T1000 (cell line): ENCODE results near the gene GARNL3.
A peak's percentile ranks its signal among the peaks of the same experiment; 100 is the strongest.

ENCODE experiments used
- DNase-seq: peaks from one replicate; lab custom pipeline; 2025; ENCODE audit warnings: mixed read lengths; lab: John Stamatoyannopoulos, UW

GARNL3 gene

DNA sequence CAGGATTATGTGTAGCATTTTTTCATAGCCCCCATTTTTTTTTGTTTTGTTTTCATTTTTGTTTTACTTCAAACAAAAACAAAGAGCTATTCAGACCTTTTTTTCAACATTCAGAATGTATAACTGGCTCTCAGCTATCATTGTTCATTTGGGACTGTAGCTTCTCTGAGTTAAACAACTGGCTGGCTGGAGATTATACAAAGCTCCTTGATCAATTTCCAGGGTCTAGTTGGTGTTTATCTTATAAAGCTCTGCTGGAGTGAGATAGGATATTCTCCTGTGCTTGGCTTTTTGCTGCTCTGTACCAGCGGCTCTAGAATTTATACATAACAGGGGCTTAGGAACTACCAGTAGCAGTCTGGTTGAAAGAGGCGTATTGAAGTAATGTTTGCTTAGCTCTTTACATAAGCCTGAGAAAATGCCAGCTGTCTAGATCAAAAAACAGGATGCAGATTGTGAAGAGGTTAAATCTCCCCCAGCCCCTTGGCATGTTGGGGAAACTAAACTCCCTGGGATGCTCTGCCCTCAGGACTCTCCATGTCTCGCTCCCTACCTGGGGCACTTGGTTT is 15.2 kb downstream of the GARNL3 start:
- DNase-seq: no peak

DNA sequence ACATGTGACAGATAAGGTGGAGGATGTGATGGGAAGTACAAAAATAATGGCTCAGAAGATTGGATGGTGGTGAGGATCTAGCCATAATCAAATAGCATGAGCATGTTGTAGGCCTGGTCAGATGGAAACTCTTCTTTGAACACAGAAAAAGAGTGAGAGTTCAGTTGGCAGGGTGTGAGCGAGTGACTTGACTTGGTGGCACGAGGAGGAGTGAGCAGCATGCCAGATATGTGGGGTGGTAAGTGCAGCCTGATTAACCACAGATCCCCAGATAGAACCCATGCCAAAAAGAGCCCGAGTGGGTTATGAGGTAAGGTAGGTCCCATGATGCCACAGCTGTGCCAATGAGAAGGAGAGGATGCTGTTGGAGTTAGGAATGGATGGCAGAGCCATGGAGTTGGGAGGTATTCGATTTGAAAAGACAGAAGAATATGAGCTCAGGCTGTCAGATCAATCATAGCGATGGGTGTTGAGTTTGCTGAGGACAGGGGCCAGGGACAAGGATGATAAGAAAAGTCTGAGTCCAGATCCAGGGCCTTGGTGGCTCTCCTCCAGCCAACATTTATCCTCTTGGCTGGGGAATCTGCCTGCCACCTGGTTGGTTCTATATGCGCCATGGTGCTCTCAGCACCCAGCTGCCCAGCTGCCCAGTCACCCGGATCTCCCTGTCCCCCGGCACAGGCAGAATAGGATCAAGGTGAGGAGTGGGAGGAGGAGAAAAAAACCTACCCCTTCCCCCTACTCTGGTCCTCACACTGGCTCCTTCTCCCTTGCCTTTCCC is 16.5 kb downstream of the GARNL3 start:
- DNase-seq: no peak

DNA sequence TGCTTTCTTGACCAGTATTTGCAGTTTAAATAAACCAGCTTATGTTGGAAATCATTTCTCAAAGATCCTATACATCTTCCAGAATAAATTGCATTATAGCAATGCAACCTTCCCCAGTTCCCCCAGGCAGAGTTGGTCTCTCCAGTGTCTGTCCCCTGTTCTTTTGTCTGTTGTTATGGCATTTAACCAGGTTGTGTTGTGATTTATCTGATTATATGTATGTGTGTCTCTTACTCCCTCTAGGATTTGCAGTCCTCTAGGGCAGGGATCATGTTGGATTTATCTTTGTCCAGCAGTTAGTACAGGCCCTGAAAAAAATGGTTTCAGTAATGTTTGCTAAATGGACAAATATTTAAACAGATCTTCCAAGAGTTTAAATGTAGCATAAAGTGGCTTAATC is 17.3 kb downstream of the GARNL3 start:
- DNase-seq: no peak

DNA sequence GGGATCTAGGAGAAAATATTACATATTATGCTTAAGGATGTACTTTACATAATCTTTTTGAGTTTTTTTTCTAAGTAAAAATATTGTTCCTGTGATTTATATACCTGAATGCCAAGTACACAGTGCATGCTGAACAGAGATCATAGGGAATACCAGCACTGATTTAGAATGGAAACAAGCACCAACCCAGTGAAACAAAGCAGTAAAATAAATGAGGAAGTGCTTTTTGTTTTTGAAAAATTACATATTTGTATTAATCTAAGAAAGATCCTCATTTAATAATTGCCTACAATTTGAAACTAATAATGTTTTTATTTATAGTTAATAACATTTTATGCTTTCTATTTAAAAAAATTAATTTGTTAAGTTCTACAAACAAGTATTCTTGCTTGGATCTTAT is 18.0 kb downstream of the GARNL3 start:
- no peak for DNase-seq

DNA sequence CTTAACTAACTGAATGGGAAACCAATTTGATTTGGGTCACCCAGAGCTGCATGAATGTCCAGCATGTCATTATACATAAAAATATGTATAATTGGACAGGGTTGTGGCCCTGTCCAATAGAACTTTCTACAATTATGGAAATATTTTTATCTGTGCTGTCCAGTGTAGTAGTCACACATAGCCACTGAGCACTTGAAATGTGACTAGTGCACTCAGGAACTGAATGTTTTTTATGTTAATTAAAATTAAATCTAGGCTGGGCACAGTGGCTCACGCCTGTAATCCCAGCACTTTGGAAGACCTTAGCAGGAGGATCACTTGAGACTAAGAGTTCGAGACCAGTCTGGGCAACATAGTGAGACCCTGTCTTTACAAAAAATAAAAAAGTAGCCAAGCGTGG is 18.6 kb downstream of the GARNL3 start:
- no peak for DNase-seq

DNA sequence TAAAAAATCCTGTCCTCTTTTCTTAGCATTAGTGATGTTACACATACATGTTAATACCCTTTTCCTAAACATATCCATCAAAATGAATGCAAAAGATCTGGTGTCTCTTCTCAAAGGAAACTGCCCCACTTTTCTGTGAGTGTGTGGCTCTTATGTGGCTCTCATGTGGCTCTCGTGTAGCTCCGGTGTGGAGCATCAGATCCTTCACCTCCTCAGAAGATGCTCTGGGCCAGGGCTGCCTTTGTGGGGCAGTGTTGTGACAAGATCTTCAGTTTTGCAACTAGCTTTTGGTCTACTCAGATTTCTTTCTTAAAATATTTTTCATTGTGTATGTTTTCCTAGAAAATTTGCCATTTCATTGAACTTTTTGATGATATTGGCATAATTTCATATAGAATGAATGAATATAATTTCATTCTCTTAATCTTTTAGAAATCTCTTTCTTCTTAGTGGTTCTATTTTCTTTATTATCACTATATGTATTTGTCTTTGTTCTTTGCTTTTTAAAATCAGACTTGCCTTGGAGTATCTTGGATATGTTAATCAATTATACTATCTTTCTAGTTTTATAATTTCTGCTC is 19.4 kb downstream of the GARNL3 start:
- DNase-seq: no peak

DNA sequence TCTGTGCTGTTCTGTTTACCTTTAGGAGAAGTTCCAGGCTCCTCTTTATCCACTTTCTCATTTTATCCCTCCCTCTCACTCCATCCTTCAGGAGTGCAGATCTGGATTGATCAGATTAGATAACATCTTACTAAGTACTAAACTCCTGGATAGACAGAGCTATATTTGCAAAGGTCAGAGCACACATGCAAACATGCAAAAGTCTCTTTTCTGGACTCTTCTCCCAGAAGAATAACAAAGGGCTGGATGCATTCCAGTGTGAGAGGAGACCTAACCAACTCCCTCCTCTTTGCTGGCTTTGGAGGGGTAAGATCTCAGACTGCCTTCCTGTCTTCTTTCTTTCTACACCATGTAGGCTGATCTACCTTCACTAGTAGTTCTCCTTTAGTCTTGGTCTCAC is 21.4 kb downstream of the GARNL3 start:
- DNase-seq: no peak

DNA sequence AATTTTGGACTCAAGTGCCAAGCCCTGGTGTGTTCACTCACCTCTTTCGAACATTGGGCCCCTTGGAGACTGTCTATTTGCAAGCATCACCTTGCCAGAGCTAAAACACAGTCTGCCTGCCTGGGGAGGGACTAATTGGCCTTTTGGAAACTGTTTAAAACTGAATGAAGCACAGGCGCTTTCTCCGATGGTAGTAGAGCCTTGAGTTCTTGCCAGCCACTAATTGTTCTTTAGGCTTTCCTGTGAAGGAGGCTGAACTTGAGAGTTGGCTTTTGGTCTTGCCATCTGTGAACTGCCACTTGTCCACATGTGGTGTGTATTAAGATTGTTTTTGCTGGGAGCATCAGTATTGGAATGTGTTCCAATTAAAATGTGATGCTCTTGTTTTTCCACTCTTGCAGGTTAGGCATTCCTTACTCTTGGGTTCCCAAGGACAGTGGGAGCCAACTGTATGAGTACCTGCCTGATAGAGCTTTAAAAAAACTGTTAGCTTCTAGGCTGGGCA is 26.0 kb downstream of the GARNL3 start:
- DNase-seq: no peak

DNA sequence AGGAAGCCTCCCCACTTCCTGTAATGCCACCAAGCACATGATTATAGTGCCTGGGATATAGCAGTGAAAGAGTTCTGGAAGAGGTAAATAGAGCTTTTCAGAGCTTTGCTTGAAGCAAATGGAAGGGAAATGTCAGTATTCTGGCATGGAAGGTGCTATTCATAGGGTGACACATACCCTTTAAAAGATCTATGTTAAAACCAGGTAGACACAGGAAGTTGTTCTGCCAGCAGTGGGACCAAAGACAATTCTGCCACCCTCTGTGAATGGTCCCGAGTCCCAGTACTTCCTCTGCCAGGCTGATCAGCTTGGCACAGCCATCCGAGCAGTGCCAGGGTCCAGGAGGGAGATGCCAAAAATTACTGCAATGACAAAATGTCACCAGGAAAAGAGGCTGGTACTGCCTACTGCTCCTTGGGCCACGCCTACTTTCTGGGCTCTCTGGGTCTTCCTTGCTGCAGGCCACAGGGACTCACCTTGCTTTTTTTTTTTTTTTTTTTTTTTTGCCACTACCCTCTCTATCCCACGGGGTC is 26.7 kb downstream of the GARNL3 start:
- no peak for DNase-seq

DNA sequence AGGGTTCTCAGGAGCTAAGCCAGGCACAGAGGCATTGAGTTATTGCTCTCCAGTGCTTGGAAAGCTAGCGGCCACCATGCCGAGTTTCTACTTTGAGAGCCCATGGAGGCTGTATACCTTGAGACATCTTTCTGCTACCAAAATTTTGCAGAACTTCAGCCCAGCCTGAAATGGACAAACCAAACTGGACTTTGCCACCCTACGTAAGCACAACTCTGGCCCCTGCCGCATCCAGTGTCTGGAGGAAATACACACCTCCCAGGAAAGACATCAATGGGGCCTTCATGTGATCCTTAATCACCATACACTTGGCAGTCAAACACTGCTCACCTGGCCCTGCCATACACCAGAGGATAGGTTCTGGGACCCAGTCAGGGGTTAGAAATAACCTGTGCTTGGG is 27.8 kb downstream of the GARNL3 start:
- DNase-seq: no peak

DNA sequence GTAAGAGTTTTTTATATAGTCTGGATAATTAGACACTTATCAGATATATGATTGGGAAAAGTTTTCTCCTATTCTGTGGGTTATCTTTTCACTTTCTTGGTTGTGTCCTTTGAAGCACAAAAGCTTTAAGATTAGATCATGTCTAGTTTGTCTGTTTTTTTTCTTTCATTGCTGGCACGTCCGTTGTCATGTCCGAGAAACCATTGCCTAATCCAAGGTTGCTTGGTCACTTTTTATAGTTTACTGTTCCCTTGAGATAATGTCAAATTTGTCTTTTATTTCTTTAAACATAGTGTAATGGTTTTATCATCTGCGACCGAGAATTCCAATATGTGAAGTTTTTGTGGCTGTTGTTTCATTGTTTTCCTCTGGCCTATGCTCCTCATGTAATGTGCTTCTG is 28.8 kb downstream of the GARNL3 start:
- DNase-seq: no peak

DNA sequence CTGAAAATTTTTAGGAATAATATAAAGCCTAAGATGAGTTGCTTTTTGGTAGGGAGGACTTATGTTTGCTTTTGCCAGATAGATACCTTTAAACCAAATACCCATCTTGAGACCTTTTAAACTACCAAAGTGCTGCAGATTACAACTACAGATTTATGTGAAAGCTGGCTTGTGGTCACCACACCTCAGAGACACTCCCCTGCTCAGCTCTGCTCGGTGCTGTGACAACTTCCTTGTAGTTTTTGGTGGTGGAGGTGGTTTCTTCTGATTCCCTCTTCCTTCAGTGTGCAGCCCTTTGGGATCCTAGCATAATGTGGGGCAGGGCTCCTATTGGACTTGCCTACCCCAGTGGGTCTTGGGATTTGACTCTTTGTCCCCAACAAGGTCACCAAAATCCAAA is 29.2 kb downstream of the GARNL3 start:
- no peak for DNase-seq

DNA sequence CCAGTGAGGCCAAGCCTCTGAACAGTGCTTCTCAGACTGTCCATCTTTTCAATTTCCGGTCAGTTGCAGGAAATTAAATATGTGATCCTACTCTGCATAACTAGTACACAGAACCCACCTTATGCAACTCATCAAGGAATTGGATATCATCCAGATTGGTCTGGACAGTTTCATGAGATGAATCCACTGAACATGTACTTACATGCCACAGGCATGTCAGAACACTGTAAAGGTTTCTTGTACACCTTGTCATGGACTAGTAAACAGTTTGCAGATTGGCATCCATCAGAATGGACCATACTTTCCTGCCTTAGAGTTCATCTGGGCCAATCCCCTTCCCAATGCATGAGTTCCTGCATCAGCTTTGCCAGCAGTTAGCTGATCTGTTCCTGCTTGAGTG is 30.4 kb downstream of the GARNL3 start:
- no peak for DNase-seq

DNA sequence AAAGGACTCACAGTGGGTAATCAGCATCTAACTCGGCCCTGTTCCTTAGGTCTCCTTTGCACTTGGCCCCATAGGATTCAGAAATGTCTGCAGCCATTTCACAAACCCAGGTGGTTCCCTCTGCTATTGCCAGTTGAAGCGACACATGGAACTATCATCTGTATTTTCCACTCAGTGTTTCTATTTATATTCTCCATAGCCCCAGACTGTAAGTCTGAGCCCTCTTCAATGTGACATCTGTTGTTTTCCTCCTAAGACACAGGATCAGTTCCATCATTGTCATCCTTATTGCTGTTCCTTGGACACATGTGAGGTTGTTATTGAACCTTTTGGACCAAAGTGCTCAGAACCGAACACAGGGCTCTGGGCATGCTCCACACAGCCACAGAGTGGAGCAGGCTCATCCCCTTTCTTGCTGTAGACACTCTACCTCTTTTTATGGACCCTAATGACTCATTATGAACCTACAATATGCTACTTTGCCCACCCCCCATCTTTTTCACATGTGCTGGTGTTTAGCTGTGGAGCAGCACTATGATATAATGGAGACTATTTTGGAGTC is 36.4 kb downstream of the GARNL3 start:
- no peak for DNase-seq

DNA sequence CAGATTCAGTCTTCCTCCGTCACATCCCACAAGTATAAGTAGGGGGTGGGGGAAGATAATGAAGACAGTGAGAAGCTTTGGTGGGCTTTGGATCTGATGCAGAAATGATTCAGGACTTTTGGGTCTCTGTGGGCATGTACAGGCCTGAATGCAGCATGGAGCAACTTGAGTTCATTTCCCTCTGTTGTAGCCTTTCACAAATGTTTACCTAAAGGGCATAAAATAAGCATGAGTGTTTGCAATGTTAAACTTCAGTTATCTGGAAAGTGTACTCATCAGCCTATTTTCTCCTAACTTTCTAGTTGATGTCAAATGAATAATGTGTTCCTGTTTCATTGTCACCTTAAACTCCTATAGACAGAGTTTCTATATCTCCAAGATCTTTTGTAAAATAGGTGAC is 39.3 kb downstream of the GARNL3 start:
- no peak for DNase-seq

DNA sequence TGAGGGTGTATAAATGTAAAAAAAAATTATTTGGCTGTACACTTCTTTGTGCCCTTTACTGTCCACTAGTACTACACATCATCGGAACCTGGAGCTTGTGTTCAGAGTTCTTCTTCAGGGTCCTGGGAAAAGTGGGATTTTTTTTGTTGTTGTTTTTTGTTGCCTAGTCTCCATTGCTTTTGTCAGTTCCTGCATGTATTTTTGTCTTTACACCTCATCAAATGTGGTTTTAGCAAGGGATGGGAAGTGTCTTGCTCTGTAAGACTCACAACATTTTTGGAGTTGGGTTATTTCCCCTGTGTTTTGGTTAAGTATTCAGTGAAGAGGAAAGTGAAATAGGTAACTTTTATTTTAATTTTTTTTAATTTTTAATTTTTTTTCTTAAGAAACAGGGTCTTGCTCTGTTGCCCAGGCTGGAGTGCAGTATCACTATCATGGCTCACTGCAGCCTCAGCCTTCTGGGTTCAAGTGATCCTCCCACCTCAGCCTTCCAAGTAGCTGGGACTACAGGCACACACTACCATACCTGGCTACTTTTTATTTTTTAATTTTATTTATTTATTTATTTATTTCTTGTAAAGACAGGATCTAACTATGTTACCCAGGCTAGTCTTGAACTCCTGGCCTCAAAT is 40.7 kb downstream of the GARNL3 start:
- no peak for DNase-seq

DNA sequence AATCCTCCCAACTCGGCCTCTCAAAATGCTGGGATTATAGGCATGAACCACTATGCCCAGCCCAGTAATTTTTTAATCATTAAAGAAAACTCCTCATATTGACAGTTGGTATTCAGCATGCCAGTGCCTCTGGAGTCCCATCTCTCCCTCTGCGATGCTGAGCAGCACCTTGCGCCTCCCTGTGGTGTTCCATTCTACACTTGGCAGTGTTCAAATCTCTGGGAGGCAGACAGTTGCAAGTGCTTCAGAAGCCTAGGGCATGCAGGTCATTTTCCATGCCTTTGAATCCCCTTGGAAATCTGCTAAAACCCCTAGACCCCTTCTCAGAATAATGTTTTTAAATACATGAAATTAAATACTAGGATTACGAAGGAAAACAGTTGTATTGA is 41.3 kb downstream of the GARNL3 start:
- DNase-seq: no peak

DNA sequence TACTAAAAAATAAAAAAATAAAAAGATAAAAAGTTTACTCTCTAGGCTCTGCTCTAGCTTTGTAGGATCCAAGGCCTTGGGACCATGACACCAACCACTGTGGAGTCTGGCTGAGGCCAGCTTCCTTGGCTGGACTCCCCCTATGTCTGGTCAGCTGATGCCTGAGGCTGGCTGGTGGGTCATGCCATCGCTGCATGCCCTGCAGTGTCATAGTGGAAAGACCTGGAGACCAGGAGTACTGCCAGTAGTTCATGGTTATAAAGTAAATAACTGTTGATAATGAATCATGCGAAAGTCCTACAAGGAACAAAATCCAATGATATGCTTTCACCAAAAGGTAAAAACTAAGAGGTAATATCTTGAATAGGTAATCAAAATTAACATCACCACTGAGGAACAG is 43.2 kb downstream of the GARNL3 start:
- no peak for DNase-seq

DNA sequence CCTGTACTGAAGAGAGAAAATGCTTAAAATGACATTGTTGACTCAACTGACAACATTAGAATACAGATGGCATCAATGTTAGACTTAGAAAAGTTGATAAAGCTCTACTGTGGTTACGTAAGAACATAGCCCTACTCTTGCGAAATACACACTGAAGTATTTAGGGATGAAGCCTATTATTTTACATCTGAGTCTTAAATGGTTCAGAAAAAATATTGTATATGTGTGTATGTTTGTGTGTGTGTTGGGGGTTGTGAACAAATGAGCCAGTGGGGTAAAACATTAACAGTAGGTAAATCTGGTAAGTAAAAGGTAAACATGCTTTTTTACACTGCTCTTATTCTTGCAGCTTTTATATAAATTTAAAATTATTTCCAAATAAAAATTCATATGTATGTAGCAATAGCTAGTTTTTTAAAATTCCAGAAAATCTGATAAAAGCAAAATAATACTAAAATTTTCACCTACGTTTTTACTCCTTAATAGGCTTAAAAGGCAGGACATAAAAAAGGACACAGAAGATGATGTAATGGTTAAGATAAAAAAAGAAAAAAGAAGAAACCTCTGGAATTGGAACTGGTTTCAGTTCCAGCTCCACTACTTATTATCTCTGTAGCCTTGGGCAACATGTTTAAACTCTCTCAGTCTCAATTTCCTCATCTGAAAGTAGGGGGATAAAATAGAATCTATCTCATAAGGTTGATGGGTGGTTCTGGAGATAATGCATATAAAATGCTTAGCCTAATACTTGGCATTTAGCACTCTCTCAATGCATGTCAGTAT is 44.3 kb downstream of the GARNL3 start:
- no peak for DNase-seq

DNA sequence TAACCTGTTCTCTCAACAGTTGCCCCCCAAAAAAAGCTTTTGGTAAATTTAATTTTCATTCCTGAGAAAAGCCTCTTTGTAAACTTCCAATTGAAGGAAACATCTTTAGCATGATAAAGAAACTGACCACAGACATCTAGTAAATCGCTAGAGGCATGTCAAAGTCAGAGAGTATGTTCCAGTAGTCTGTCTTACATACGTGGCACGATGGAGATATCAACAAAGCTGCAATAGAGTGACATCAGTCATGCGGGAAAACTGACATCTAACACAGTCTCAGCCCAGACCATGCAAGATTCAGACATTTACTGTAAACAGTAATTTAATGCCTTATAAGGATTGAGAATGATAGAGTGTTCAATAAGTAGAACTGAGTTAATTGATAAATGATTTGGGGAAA is 45.1 kb downstream of the GARNL3 start:
- DNase-seq: no peak

DNA sequence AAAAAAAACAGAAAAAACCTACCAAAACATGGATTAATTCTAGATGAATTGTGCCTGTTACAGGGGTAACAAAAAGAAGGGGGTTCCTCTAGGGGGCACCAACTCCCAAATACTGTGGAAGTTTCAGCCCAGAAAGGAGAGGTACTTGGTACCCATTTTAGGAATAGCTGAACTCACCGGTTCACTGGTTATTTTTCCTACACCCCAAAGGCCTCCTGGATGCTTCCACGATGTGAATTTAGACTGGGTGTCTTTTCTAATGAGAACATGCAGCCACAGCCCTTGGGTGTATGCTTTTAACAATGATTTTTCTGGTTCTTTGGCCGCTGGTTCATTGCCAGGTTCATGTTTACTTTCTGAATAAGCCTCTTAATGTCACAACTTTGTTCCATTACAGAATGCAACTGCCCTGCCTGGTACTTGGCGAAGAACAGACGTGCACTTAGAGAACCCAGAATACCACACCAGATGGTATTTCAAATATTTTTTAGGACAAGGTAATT is 46.7 kb downstream of the GARNL3 start:
- peak; percentile 12 for DNase-seq
